RKO (cell line): ENCODE results near the gene BAIAP2L2.
A peak's percentile ranks its signal among the peaks of the same experiment; 100 is the strongest.
"Not testable (repeated sequence)": the region's sequence is repeated elsewhere in the genome, so short reads cannot be mapped to it uniquely, and the experiment has no call there.

Experiments used
- DNase-seq: peaks from one replicate; pipeline ENCODE4 v3.0.0-alpha.2; 2016; ENCODE audit warnings: low spot score

BAIAP2L2 gene, protein sequence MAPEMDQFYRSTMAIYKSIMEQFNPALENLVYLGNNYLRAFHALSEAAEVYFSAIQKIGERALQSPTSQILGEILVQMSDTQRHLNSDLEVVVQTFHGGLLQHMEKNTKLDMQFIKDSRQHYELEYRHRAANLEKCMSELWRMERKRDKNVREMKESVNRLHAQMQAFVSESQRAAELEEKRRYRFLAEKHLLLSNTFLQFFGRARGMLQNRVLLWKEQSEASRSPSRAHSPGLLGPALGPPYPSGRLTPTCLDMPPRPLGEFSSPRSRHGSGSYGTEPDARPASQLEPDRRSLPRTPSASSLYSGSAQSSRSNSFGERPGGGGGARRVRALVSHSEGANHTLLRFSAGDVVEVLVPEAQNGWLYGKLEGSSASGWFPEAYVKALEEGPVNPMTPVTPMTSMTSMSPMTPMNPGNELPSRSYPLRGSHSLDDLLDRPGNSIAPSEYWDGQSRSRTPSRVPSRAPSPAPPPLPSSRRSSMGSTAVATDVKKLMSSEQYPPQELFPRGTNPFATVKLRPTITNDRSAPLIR

DNA sequence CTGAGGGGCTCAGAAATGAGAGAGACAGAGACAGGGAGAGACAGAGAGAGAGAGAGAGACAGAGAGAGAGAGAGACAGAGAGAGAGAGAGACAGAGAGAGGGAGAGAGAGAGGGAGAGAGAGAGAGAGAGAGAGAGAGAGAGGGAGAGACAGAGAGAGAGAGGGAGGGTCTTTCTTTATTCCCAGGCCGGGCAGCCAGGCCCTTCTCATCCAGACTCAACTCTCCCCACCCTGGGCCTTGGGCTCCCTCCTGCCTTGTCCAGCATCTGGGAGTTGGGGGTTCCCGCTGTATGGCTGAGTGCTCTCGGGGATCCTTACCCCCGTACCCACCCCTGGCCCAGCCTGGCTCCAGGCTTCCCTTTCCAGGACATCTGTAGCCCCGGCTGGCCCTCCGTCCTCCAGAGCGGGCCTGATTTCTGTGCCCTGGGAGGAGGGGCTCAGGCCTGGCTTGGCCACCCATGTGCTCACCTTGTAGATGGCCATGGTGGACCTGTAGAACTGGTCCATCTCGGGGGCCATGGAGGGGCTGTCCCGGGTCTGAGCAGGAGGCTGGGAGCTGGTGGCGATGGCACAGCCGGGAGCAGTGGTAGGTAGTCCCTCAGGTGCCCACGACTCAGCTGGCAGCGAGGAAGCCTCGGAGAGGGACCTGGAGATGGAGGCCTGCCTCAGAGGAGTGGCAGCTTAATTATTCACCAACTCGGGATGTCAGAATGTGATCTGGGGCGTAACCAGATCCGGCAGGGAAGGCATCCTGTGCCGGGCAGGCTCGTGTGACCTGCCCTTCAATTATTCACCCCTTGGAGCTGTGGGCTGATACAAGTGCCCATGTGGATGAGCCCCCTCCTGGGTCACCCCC, at the start of gene BAIAP2L2:
Gene BAIAP2L2, minus strand, starts transcription at position 677 of the 855 bp plus-strand sequence. Its CDS starts 159 bp downstream, at position 518.
- DNase-seq: no peak

DNA sequence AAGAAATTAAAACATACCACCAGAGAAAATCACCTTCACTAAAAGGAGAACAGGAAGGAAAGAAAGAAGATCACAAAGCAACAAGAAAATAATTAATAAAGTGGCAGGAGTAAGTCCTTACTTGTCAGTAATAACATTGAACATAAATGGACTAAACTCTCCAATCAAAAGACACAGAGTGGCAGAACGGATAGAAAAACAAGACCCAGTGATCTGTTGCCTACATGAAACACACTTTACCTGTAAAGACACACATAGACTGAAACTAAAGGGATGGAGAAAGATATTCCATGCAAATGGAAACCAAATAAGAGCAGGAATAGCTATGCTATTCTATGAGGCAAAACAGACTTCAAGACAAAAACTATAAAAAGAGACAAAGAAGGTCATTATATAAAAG, 45.2 kb upstream of the BAIAP2L2 start:
- no peak for DNase-seq

GRCh38 chr22:38154563-38154915, 44.1 kb upstream of the BAIAP2L2 start:
- DNase-seq: not testable (repeated sequence)

DNA sequence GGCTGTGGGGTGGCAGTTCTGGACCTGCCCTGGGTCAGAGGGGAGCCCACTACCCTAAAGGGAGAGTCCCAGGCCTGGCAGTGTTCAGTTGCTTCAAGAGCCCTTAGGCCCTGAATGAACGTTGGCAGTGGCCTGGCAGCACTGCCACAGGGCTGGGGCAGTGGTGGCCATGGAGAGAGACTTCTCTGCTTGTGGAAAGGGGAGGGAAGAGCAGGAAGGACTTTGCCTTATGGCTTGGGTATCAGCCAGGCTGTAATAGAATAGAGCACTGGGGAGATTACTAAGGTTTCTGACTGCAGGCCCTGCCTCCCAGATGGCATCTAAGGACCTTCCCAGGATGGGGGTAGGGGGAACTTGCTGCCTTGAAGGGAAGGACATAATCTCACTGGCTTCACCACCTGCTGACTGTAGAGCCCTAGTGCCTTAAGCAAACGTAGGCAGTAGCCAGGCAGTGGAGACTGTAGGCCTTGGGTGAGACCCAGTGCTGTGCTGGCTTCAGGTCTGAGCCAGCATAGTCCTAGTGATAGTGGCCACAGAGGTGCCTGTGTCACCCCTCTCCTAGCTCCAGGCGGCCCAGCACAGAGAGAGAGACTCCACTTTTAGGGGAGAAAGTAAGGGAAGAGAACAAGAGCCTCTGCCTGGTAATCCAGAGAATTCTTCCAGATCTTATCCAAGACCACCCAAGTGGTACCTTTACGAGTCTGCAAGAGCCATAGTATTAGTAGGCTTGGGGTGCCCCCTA, 43.5 kb upstream of the BAIAP2L2 start:
- no peak for DNase-seq

DNA sequence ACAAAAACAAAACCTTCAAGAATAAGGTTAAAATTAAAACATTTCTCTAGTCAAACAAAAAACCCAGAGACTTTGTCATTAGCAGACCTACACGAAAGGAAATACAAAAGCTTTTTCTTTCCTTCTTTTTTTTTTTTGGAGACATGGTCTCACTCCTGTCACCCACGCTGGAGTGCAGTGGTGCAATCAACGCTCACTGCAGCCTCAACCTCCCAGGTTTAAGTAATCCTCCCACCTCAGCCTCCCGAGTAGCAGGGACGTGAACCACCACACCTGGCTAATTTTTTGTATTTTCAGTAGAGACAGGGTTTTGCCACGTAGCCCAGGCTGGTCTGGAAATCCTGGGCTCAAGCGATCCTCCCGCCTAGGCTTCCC, 40.6 kb upstream of the BAIAP2L2 start:
- DNase-seq: no peak

- no peak for DNase-seq
These were observed 37.8 kb upstream of the BAIAP2L2 start for GRCh38 chr22:38148245-38148644.

- DNase-seq: not testable (repeated sequence)
These were observed 35.7 kb upstream of the BAIAP2L2 start for GRCh38 chr22:38146166-38146565.

GRCh38 chr22:38144025-38144405, 33.5 kb upstream of the BAIAP2L2 start:
- peak; percentile 46 for DNase-seq

GRCh38 chr22:38142606-38143005, 32.1 kb upstream of the BAIAP2L2 start:
- DNase-seq: no peak

DNA sequence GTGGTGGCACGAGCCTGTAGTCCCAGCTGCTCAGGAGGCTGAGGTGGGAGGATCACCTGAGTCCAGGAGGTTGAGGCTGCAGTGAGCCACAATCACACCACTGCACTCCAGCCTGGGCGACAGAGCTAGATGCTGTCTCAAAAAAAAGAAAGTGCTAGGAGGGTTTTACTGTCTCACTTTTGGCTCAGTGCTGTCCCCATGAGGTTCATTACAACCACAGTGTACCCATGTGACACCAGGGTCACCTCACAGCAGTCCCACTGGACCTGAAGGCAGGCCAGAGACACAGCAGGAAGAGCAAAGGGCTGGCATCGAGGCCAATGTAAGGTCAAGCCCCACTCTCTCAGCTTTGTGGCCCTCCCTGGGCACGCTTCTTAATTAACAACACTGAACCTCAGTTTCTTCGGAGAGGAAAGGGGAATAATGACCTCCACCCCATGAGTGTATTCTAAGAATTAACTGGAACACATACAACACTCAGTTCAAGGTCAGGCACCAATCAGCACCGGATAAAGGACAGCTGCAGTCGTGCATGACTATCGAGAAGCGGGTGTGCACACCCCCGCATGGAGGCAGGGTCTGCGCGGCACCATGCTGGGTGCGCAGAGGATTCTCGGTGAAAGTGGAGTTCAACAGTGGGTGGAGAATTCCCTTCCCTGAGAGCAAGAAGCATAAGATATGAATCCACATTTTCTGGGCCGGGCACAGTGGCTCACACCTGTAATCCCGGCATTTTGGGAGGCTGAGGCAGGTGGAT, 30.9 kb upstream of the BAIAP2L2 start:
- DNase-seq: no peak

DNA sequence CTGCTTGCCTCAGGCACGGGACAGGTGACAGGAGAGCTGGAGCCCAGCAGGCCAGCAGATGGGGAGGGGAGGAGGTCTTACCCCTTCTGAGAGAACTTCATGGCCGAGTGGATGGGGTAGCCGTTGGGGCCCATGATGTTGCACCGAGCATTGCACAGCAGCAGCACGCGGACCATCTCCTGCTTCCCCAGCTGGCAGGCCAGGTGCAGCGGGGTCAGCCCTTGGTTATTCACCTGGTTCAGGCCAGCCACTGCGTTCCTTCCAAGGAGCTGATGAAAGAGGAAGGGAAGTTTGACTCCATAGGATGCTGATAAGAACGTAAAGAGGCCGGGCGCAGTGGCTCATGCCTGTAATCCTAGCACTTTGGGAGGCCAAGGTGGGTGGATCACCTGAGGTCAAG, 29.4 kb upstream of the BAIAP2L2 start:
- DNase-seq: no peak

DNA sequence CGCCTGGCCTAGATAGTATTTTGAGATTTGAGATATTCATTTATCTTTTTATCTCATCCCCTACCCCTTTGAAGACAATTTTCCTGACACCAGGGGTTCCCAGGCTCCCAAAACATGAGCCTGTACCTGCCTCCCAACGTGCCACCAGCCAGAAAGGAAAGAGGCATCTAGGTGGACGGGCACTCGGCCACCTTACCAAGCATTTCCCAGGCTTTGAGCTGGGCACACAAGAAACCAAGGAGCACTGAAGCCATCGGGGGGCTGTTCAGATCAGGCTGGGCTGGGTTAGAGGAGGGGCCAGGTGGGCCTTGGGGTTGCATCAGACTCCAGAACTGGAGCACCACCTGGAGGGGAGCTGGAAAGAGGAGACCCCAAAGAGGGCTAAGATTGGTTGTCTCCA, 28.5 kb upstream of the BAIAP2L2 start:
- DNase-seq: no peak

GRCh38 chr22:38137876-38138687, 27.6 kb upstream of the BAIAP2L2 start:
- DNase-seq: no peak

GRCh38 chr22:38136607-38137006, 26.1 kb upstream of the BAIAP2L2 start:
- DNase-seq: no peak

- peak; percentile 65 for DNase-seq
These were observed 24.7 kb upstream of the BAIAP2L2 start for GRCh38 chr22:38135133-38135706.

DNA sequence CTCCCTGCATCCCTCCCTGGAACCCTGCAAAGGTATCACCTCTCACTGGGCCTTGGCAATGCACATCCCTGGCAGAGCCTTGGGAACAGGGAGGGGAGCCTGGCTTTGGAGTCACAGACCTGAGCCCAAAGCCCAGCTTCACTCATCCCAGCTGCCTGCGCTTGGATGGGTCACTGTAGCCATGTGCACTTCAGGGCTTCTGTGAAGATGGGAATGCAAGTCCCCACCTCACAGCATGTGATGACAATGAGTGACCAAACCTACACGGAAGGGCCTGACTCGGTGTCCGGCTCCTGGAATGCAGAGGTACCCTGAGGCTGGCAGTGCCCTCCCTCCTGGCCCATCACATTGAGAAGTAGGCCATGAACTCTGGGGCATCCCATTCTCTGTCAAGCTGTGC, 22.8 kb upstream of the BAIAP2L2 start:
- DNase-seq: no peak

DNA sequence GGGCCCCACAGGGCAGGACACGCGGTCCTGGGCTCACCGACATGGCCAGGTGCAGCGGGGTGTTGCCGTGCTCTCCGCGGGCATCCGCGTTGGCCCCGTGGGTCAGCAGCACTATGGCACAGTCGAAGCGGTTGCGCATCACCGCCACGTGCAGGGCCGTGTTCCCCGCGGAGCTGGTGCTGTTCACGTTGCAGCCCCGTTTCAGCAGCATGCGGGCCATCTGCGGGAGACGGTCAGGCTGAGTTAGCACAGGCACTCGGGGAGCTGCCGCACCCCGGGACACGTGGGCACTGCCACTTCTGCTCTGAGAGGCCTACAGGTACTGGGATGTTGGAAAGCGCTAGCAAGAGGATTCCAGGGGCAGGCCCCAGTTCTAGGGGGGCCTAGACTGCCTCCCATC, 22.3 kb upstream of the BAIAP2L2 start:
- DNase-seq: no peak

- no peak for DNase-seq
These were observed 21.7 kb upstream of the BAIAP2L2 start for GRCh38 chr22:38132136-38132535.

- DNase-seq: no peak
These were observed 20.9 kb upstream of the BAIAP2L2 start for GRCh38 chr22:38131399-38131798.

GRCh38 chr22:38129856-38130255, 19.4 kb upstream of the BAIAP2L2 start:
- no peak for DNase-seq
